OCI-LY1 (cell line): Measurements from ENCODE around the gene CALU.

Experiments used
- H2AFZ ChIP-seq: fragments of 200-600 bp; sonication (generic), shearing (Covaris generic); 2 replicates; pipeline ENCODE4 v1.6.0; 2014; ENCODE audit warnings: antibody characterized with exemption, mild to moderate bottlenecking, low read length
- H3F3A ChIP-seq: fragments of 200-600 bp; sonication (generic), shearing (Covaris generic); 2 replicates; pipeline ENCODE4 v1.6.0; 2014; ENCODE audit warnings: mild to moderate bottlenecking, antibody characterized with exemption, low read length, moderate library complexity; ENCODE audit not compliant: insufficient read depth
- H3K27ac ChIP-seq: fragments of 200-600 bp; sonication (generic); 2 replicates; pipeline ENCODE4 v1.5.1; 2014; ENCODE audit warnings: low read length, mixed run types, mild to moderate bottlenecking, low read depth; ENCODE audit not compliant: poor library complexity, severe bottlenecking
- H3K27me3 ChIP-seq: fragments of 200-600 bp; sonication (generic); 2 replicates; pipeline ENCODE4 v1.6.0; 2014; ENCODE audit warnings: antibody characterized with exemption, mild to moderate bottlenecking, low read length, moderate library complexity; ENCODE audit not compliant: insufficient read depth
- H3K36me3 ChIP-seq: fragments of 200-600 bp; sonication (generic); 2 replicates; pipeline ENCODE4 v1.6.1; 2014; ENCODE audit warnings: mild to moderate bottlenecking, antibody characterized with exemption, low read length, moderate library complexity, mixed read lengths; ENCODE audit not compliant: insufficient read depth
- H3K4me1 ChIP-seq: fragments of 200-600 bp; sonication (generic); 2 replicates; pipeline ENCODE4 v1.5.1; 2014; ENCODE audit warnings: mild to moderate bottlenecking, low read length, moderate library complexity; ENCODE audit not compliant: insufficient read depth, severe bottlenecking
- H3K4me2 ChIP-seq: fragments of 200-600 bp; sonication (generic), shearing (Covaris generic); 2 replicates; pipeline ENCODE4 v1.6.1; 2014; ENCODE audit warnings: low read length
- H3K4me3 ChIP-seq: fragments of 200-600 bp; sonication (generic); 2 replicates; pipeline ENCODE4 v1.5.1; 2014; ENCODE audit warnings: low read length, low read depth, mild to moderate bottlenecking, mixed read lengths; ENCODE audit not compliant: poor library complexity, severe bottlenecking
- H3K79me2 ChIP-seq: fragments of 200-600 bp; shearing (Covaris generic); 2 replicates; pipeline ENCODE4 v1.6.1; 2016; ENCODE audit warnings: mixed run types, low read length, mixed read lengths; ENCODE audit not compliant: insufficient read depth
- H3K9ac ChIP-seq: fragments of 200-600 bp; sonication (generic), shearing (Covaris generic); 2 replicates; pipeline ENCODE4 v1.6.1; 2014; ENCODE audit warnings: mild to moderate bottlenecking, low read length, mixed read lengths
- H3K9me2 ChIP-seq: fragments of 200-600 bp; sonication (generic), shearing (Covaris generic); 2 replicates; pipeline ENCODE4 v1.6.1; 2014; ENCODE audit warnings: low read depth, mild to moderate bottlenecking, low read length, mixed read lengths
- H3K9me3 ChIP-seq: fragments of 200-600 bp; shearing (Covaris generic); 2 replicates; pipeline ENCODE4 v1.6.1; 2014; ENCODE audit warnings: low read length, mixed read lengths
- H4K20me1 ChIP-seq: fragments of 200-600 bp; sonication (generic), shearing (Covaris generic); 2 replicates; pipeline ENCODE4 v1.6.0; 2016; ENCODE audit warnings: mild to moderate bottlenecking, low read length; ENCODE audit not compliant: insufficient read depth
- CTCF ChIP-seq: fragments of 200-600 bp; sonication (generic), shearing (Covaris generic); IDR thresholded peaks from 2 replicates; pipeline ENCODE4 v1.5.1; 2017; ENCODE audit warnings: mild to moderate bottlenecking, antibody characterized with exemption, low read length, moderate library complexity, mixed read lengths
- EZH2 ChIP-seq: fragments of 200-600 bp; sonication (generic), shearing (Covaris generic); IDR thresholded peaks from 2 replicates; pipeline ENCODE4 v1.8.0; 2017; ENCODE audit warnings: borderline replicate concordance, mixed run types, mild to moderate bottlenecking, antibody characterized with exemption, low read length, moderate library complexity, mixed read lengths

Gene CALU

GRCh38 chr7:128739048-128739962 is at the start of gene CALU:
TSS of gene CALU (plus strand) at chr7:128739359. CDS start at chr7:128748584, 9,225 bp downstream.
- Histone ChIP-seq H4K20me1 (no peaks in the 10 kb centered on the region), H3K27me3 (no peaks in the 10 kb centered on the region), H3K4me2 (peak within 1 kb of the TSS; percentile 78), H3K27ac (peak within 1 kb of the TSS; percentile 13), H3K79me2 (peaks cover 50% of the 10 kb centered on the region), H3K4me3 (peak within 1 kb of the TSS; percentile 75), H3K9me2 (no peaks in the 10 kb centered on the region), H3K9ac (peak within 1 kb of the TSS; percentile 74), H3K9me3 (no peaks in the 10 kb centered on the region), H2AFZ (peak within 1 kb of the TSS; percentile 15), H3F3A (no peaks in the 10 kb centered on the region), H3K36me3 (peaks cover 6% of the 10 kb centered on the region; the same call in 1 of the 2 replicates), H3K4me1 (peaks cover 35% of the 10 kb centered on the region)
- TF ChIP-seq EZH2 (no peak), CTCF (no peak)

GRCh38 chr7:128691227-128691626 is 47.9 kb upstream of the CALU start:
- TF ChIP-seq EZH2 (no peak), CTCF (no peak)

GRCh38 chr7:128692623-128693270 is 46.4 kb upstream of the CALU start:
- Histone ChIP-seq H2AFZ (no peak overlapping the region), H3K36me3 (no peaks in the 10 kb centered on the region), H4K20me1 (no peaks in the 10 kb centered on the region), H3K9ac (no peak overlapping the region), H3K9me2 (no peaks in the 10 kb centered on the region), H3F3A (no peaks in the 10 kb centered on the region), H3K4me3 (no peak overlapping the region), H3K27me3 (0 out of 2 replicates have a peak, but pooled peaks cover 9% of the 10 kb centered on the region), H3K79me2 (no peaks in the 10 kb centered on the region), H3K4me2 (no peak overlapping the region), H3K4me1 (peaks cover 8% of the 10 kb centered on the region), H3K27ac (no peak overlapping the region), H3K9me3 (no peaks in the 10 kb centered on the region)
- TF ChIP-seq EZH2, result no peak

More at GRCh38 chr7:128691227-128691626, 47.9 kb upstream of the CALU start:
- Histone ChIP-seq H4K20me1 (no peaks in the 10 kb centered on the region), H2AFZ (no peak overlapping the region), H3K27me3 (0 out of 2 replicates have a peak, but pooled peaks cover 9% of the 10 kb centered on the region), H3K4me2 (no peak overlapping the region), H3K36me3 (no peaks in the 10 kb centered on the region), H3K4me3 (no peak overlapping the region), H3K9me3 (no peaks in the 10 kb centered on the region), H3K79me2 (no peaks in the 10 kb centered on the region), H3K27ac (no peak overlapping the region), H3F3A (no peaks in the 10 kb centered on the region), H3K9me2 (no peaks in the 10 kb centered on the region), H3K4me1 (no peaks in the 10 kb centered on the region), H3K9ac (no peak overlapping the region)
